ENCODE results near the gene PHLDA1. TPM values are rescaled to one million over a fixed set of nuclear protein-coding genes. Genes with fewer than 3 reads are reported as not detected.

PHLDA1 gene
- total and polyA plus RNA-seq, 2 experiments from 2014 or later: 35.7 to 36.2 TPM

GRCh38 chr12:76075448-76075847, 43.9 kb upstream of the PHLDA1 start:
- no peaks in the 10 kb centered on the region for H3K9me3 ChIP-seq (ENCODE audit: low read depth)
- H4K20me1 ChIP-seq (ENCODE audit: insufficient read depth): peaks cover 22% of the 10 kb centered on the region; the same call in 1 of the 2 replicates
- peaks cover 100% of the 10 kb centered on the region for H3K79me2 ChIP-seq (ENCODE audit: insufficient read depth)
- TF ChIP-seq EZH2 (IDR thresholded peaks at IDR 0.05; ENCODE audit: insufficient read depth, poor library complexity, severe bottlenecking) (no peak), EZH2phosphoT487 (IDR thresholded peaks at IDR 0.05; ENCODE audit: insufficient read depth, low read depth) (no peak)
- H2AFZ ChIP-seq: no peak overlapping the region
- H3K4me2 ChIP-seq (ENCODE audit: unreplicated experiment): no peak overlapping the region
- H3K36me3 ChIP-seq (ENCODE audit: low read depth): peaks cover 32% of the 10 kb centered on the region; the same call in 1 of the 2 replicates
- in situ Hi-C loops (cut with MboI): loop anchor here (10.0 kb wide), 1 partner anchor 269 kb away; the partner anchor contains the start of gene BBS10
- H3K27me3 ChIP-seq (replicated peaks; ENCODE audit: insufficient read depth): no peaks in the 10 kb centered on the region
- no peak overlapping the region for H3K9ac ChIP-seq
- no peak for DNase-seq
- WGBS, 2 experiments (ENCODE audit: low coverage in 1 of 2, low lambda C conversion rate in 2 of 2, missing lambda C conversion rate in 2 of 2): 95 to 100% methylated on average over 1 of the region's 1 CpG
- no peaks in the 10 kb centered on the region for H3K9me2 ChIP-seq (ENCODE audit: insufficient read depth)
- peaks cover 6% of the 10 kb centered on the region; the same call in 1 of the 2 replicates for H3K4me1 ChIP-seq (ENCODE audit: insufficient read depth)
- H3K4me3 ChIP-seq: no peak overlapping the region
- peaks cover 11% of the 10 kb centered on the region for H3F3A ChIP-seq (ENCODE audit: insufficient read depth)
- no peak overlapping the region for H3K27ac ChIP-seq

- Histone ChIP-seq H3K27me3 (replicated peaks; ENCODE audit: insufficient read depth) (no peaks in the 10 kb centered on the region), H3K4me2 (ENCODE audit: unreplicated experiment) (no peak overlapping the region), H4K20me1 (ENCODE audit: insufficient read depth) (peaks cover 17% of the 10 kb centered on the region; the same call in 1 of the 2 replicates), H3K4me3 (no peak overlapping the region), H3K27ac (no peak overlapping the region), H3K9me3 (ENCODE audit: low read depth) (no peaks in the 10 kb centered on the region), H2AFZ (no peak overlapping the region), H3K79me2 (ENCODE audit: insufficient read depth) (peaks cover 100% of the 10 kb centered on the region), H3K9me2 (ENCODE audit: insufficient read depth) (no peaks in the 10 kb centered on the region), H3K4me1 (ENCODE audit: insufficient read depth) (peaks cover 6% of the 10 kb centered on the region; the same call in 1 of the 2 replicates), H3K36me3 (ENCODE audit: low read depth) (peaks cover 36% of the 10 kb centered on the region; the same call in 1 of the 2 replicates), H3K9ac (no peak overlapping the region), H3F3A (ENCODE audit: insufficient read depth) (peaks cover 11% of the 10 kb centered on the region)
- no peak for TF ChIP-seq EZH2phosphoT487 (IDR thresholded peaks at IDR 0.05; ENCODE audit: insufficient read depth, low read depth)
- no peak for TF ChIP-seq EZH2 (IDR thresholded peaks at IDR 0.05; ENCODE audit: insufficient read depth, poor library complexity, severe bottlenecking)
- DNase-seq: no peak
- WGBS, 2 experiments (ENCODE audit: low coverage in 1 of 2, low lambda C conversion rate in 2 of 2, missing lambda C conversion rate in 2 of 2): 100% methylated on average over 1 of the region's 1 CpG
- in situ Hi-C loops (cut with MboI): loop anchor here (10.0 kb wide), 1 partner anchor 270 kb away; the partner anchor contains the start of gene BBS10
Observed at GRCh38 chr12:76074701-76075336, 43.2 kb upstream of the PHLDA1 start.

GRCh38 chr12:76073561-76073960, 42.0 kb upstream of the PHLDA1 start:
- H3K79me2 ChIP-seq (ENCODE audit: insufficient read depth): peaks cover 100% of the 10 kb centered on the region
- peaks cover 8% of the 10 kb centered on the region; the same call in 1 of the 2 replicates for H4K20me1 ChIP-seq (ENCODE audit: insufficient read depth)
- no peak overlapping the region for H3K9ac ChIP-seq
- H3F3A ChIP-seq (ENCODE audit: insufficient read depth): peaks cover 17% of the 10 kb centered on the region
- DNase-seq: no peak
- in situ Hi-C loops (cut with MboI): loop anchor here (10.0 kb wide), 1 partner anchor 271 kb away; the partner anchor contains the start of gene BBS10
- H3K4me1 ChIP-seq (ENCODE audit: insufficient read depth): peaks cover 6% of the 10 kb centered on the region; the same call in 1 of the 2 replicates
- no peaks in the 10 kb centered on the region for H3K9me2 ChIP-seq (ENCODE audit: insufficient read depth)
- H3K36me3 ChIP-seq (ENCODE audit: low read depth): peaks cover 34% of the 10 kb centered on the region; the same call in 1 of the 2 replicates
- H3K27me3 ChIP-seq (replicated peaks; ENCODE audit: insufficient read depth): no peaks in the 10 kb centered on the region
- H3K4me3 ChIP-seq: no peak overlapping the region
- H2AFZ ChIP-seq: no peak overlapping the region
- no peaks in the 10 kb centered on the region for H3K9me3 ChIP-seq (ENCODE audit: low read depth)
- H3K4me2 ChIP-seq (ENCODE audit: unreplicated experiment): no peak overlapping the region
- TF ChIP-seq EZH2 (IDR thresholded peaks at IDR 0.05; ENCODE audit: insufficient read depth, poor library complexity, severe bottlenecking) (no peak), EZH2phosphoT487 (IDR thresholded peaks at IDR 0.05; ENCODE audit: insufficient read depth, low read depth) (no peak)
- no peak overlapping the region for H3K27ac ChIP-seq

GRCh38 chr12:76072568-76072967, 41.0 kb upstream of the PHLDA1 start:
- no peak for DNase-seq
- Histone ChIP-seq H3K4me3 (no peak overlapping the region), H3K36me3 (ENCODE audit: low read depth) (peaks cover 39% of the 10 kb centered on the region; the same call in 1 of the 2 replicates), H3K27me3 (replicated peaks; ENCODE audit: insufficient read depth) (no peaks in the 10 kb centered on the region), H3K79me2 (ENCODE audit: insufficient read depth) (peaks cover 100% of the 10 kb centered on the region), H3K9ac (no peak overlapping the region), H3K4me1 (ENCODE audit: insufficient read depth) (peaks cover 6% of the 10 kb centered on the region), H4K20me1 (ENCODE audit: insufficient read depth) (peaks cover 8% of the 10 kb centered on the region; the same call in 1 of the 2 replicates), H3K4me2 (ENCODE audit: unreplicated experiment) (no peak overlapping the region), H2AFZ (no peak overlapping the region), H3K27ac (no peak overlapping the region), H3K9me3 (ENCODE audit: low read depth) (no peaks in the 10 kb centered on the region), H3F3A (ENCODE audit: insufficient read depth) (peaks cover 21% of the 10 kb centered on the region), H3K9me2 (ENCODE audit: insufficient read depth) (no peaks in the 10 kb centered on the region)
- 96 to 98% methylated on average over 3 of the region's 3 CpGs for WGBS, 2 experiments (ENCODE audit: low coverage in 1 of 2, low lambda C conversion rate in 2 of 2, missing lambda C conversion rate in 2 of 2)
- in situ Hi-C loops (cut with MboI): loop anchor here (10.0 kb wide), 1 partner anchor 272 kb away; the partner anchor contains the start of gene BBS10
- TF ChIP-seq EZH2phosphoT487 (IDR thresholded peaks at IDR 0.05; ENCODE audit: insufficient read depth, low read depth) (no peak), EZH2 (IDR thresholded peaks at IDR 0.05; ENCODE audit: insufficient read depth, poor library complexity, severe bottlenecking) (no peak)

All from GM23248 (cell line).